ENCODE results near the gene CELF4. TPM values are rescaled to one million over a fixed set of nuclear protein-coding genes. Genes with fewer than 3 reads are reported as not detected.

CELF4 gene
- total RNA-seq, 3 donors from 2014 or later (not counting 1 experiment from before 2014, with no cell fraction given) = not detected

DNA sequence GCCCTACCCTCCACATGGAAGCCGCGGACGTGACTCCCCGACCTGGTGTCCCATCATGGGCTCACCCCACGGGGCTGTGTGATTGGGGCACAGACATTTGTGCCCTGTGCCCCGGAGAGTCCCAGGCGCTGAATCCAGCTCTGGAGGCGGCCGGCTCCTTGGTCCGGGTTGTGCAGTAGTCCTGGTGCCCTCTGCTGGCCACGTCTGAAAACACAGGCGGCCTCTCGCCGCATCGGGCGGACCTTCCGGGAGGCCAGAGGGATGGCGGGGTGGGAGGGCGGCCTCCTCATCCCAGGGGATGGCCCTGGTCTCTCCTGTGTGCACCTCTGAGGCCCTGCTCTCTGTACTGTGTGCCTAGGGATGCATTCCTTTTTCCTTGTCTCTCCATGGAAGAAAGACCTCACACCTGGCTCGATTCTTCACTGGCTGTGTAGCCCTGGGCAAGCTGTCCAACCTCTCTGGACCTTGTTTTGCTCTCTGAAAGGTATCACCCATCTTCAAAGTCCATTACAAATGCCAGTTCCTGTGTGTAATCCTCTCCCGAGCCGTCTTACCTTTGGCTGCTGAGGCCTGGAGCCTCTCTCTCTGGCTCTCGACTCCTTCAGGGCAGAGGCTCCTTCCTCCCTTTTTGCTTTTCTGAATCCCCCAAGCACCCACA lies 27.6 kb downstream of the CELF4 start:
- intact Hi-C loops (cut with micrococcal nuclease) = no loop called here
- 19% methylated on average over 23 of the region's 23 CpGs for WGBS (ENCODE audit: insufficient coverage)

DNA sequence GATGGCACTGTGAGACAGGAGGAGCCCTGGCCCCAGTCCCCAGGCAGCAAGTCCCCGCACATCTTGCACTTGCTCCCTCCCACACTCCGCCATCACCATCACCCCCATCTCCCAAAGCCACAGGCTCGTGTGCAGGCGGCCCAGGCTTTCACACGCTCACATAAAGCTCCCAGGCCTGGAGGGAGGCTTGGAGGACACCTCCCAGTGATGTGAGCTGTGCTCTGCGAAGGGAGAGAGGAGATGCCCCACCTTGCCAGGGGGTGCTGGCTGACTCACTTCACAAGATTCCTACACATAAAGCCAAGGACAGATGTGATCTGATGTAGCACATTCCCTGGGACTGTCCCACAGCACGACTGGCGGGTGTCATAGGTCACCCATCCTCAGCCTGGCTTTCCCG lies 28.9 kb downstream of the CELF4 start:
- Histone ChIP-seq H3K36me3 (ENCODE audit: control insufficient read depth, insufficient read depth, low read length) (no peaks in the 10 kb centered on the region), H3K27ac (ENCODE audit: low read length) (no peak overlapping the region), H3K4me3 (ENCODE audit: low read length) (no peak overlapping the region), H3K9me3 (ENCODE audit: control insufficient read depth, insufficient read depth, low read length) (no peaks in the 10 kb centered on the region), H3K4me1 (ENCODE audit: control insufficient read depth, insufficient read depth, low read length) (no peaks in the 10 kb centered on the region), H3K27me3 (ENCODE audit: control insufficient read depth, insufficient read depth, low read length) (peaks cover 3% of the 10 kb centered on the region)
- H3K27me3 Mint-ChIP-seq (ENCODE audit: low read depth in 2 of 2) = peaks cover 8 to 9% of the 10 kb centered on the region in 2 donors
- no peak overlapping the region for H3K4me3 Mint-ChIP-seq
- 83% methylated on average over 9 of the region's 9 CpGs for WGBS (ENCODE audit: insufficient coverage)
- TF ChIP-seq, protein P1, sequence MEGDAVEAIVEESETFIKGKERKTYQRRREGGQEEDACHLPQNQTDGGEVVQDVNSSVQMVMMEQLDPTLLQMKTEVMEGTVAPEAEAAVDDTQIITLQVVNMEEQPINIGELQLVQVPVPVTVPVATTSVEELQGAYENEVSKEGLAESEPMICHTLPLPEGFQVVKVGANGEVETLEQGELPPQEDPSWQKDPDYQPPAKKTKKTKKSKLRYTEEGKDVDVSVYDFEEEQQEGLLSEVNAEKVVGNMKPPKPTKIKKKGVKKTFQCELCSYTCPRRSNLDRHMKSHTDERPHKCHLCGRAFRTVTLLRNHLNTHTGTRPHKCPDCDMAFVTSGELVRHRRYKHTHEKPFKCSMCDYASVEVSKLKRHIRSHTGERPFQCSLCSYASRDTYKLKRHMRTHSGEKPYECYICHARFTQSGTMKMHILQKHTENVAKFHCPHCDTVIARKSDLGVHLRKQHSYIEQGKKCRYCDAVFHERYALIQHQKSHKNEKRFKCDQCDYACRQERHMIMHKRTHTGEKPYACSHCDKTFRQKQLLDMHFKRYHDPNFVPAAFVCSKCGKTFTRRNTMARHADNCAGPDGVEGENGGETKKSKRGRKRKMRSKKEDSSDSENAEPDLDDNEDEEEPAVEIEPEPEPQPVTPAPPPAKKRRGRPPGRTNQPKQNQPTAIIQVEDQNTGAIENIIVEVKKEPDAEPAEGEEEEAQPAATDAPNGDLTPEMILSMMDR (IDR thresholded peaks at IDR 0.05) = no peak
- H3K36me3 Mint-ChIP-seq = no peaks in the 10 kb centered on the region
- H3K9me3 Mint-ChIP-seq = no peaks in the 10 kb centered on the region
- intact Hi-C loops (cut with micrococcal nuclease) = no loop called here
- H3K4me1 Mint-ChIP-seq = peaks cover 5 to 6% of the 10 kb centered on the region in 2 donors
- ATAC-seq (no peak), DNase-seq (no peak)
- no peak overlapping the region for H3K27ac Mint-ChIP-seq

More for the DNA sequence above, 27.6 kb downstream of the CELF4 start:
- no peak overlapping the region for H3K27ac ChIP-seq (ENCODE audit: low read length)
- no peaks in the 10 kb centered on the region for H3K36me3 ChIP-seq (ENCODE audit: control insufficient read depth, insufficient read depth, low read length)
- H3K27me3 ChIP-seq (ENCODE audit: control insufficient read depth, insufficient read depth, low read length) = peaks cover 3% of the 10 kb centered on the region
- H3K36me3 Mint-ChIP-seq = no peaks in the 10 kb centered on the region
- no peaks in the 10 kb centered on the region for H3K4me1 ChIP-seq (ENCODE audit: control insufficient read depth, insufficient read depth, low read length)
- no peak overlapping the region for H3K4me3 Mint-ChIP-seq
- no peak overlapping the region for H3K4me3 ChIP-seq (ENCODE audit: low read length)
- ATAC-seq (peak in 1 of 3 donors; percentile 58), DNase-seq (peak in 1 of 2 donors; percentile 27)
- TF ChIP-seq, protein P1 (IDR thresholded peaks at IDR 0.05) = peak; percentile 33
- peaks cover 8 to 9% of the 10 kb centered on the region in 2 donors for H3K27me3 Mint-ChIP-seq (ENCODE audit: low read depth in 2 of 2)
- H3K9me3 ChIP-seq (ENCODE audit: control insufficient read depth, insufficient read depth, low read length) = no peaks in the 10 kb centered on the region
- peaks cover 5 to 6% of the 10 kb centered on the region in 2 donors for H3K4me1 Mint-ChIP-seq
- no peak overlapping the region for H3K27ac Mint-ChIP-seq
- H3K9me3 Mint-ChIP-seq = no peaks in the 10 kb centered on the region

DNA sequence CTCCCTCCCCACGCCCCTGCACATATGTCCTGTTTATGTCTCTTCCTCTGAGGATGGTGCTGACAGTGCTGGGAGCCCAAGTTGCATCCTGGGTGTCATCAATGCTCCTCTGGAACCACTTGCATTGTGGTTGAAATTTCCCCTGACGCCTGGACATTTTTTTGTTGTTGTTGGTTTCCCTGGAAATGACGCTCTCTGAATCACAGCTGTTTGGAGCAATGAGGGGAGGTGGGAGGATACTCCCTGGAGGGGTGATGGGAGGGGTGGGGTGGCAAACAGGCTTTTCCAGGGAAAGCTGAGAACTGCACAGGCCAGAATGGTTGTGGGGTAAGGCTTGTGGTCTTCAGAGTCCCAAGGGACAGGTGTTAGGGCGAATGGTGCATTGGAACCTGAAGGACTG lies 29.6 kb downstream of the CELF4 start:
- no peak overlapping the region for H3K27ac ChIP-seq (ENCODE audit: low read length)
- Mint-ChIP-seq H3K27me3 (ENCODE audit: low read depth in 2 of 2) (peaks cover 6 to 9% of the 10 kb centered on the region in 2 donors), H3K27ac (no peak overlapping the region), H3K4me3 (no peak overlapping the region), H3K9me3 (no peaks in the 10 kb centered on the region), H3K4me1 (peaks cover 5 to 6% of the 10 kb centered on the region in 2 donors), H3K36me3 (no peaks in the 10 kb centered on the region)
- no peaks in the 10 kb centered on the region for H3K4me1 ChIP-seq (ENCODE audit: control insufficient read depth, insufficient read depth, low read length)
- 80% methylated on average over 4 of the region's 4 CpGs for WGBS (ENCODE audit: insufficient coverage)
- TF ChIP-seq, protein P1 (IDR thresholded peaks at IDR 0.05) = no peak
- H3K27me3 ChIP-seq (ENCODE audit: control insufficient read depth, insufficient read depth, low read length) = peaks cover 3% of the 10 kb centered on the region
- H3K36me3 ChIP-seq (ENCODE audit: control insufficient read depth, insufficient read depth, low read length) = no peaks in the 10 kb centered on the region
- no peak overlapping the region for H3K4me3 ChIP-seq (ENCODE audit: low read length)
- intact Hi-C loops (cut with micrococcal nuclease) = no loop called here
- no peak for DNase-seq
- ATAC-seq = no peak
- no peaks in the 10 kb centered on the region for H3K9me3 ChIP-seq (ENCODE audit: control insufficient read depth, insufficient read depth, low read length)

DNA sequence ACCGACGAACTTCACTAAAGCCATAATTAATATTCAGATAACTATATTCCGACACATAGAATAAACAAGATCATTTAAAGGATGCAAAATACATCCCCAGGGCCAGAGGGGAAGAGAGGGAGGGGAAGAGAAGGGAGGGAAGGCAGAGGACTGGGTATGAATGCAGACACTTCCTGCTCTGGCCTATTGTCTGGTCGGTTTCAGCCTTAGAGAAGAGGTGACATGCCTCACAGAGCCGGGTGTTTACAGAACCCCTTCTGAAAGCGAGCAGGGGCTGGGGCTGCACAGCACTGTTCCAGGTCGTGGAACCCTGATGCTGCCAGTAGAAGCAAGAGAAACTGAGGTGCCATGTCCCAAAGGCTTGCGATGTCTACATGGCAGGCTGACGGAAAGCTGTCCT lies 31.0 kb downstream of the CELF4 start:
- WGBS (ENCODE audit: insufficient coverage) = 68% methylated on average over 6 of the region's 9 CpGs
- no peaks in the 10 kb centered on the region for H3K9me3 Mint-ChIP-seq
- H3K9me3 ChIP-seq (ENCODE audit: control insufficient read depth, insufficient read depth, low read length) = no peaks in the 10 kb centered on the region
- no peak overlapping the region for H3K27ac Mint-ChIP-seq
- ATAC-seq (no peak), DNase-seq (no peak)
- intact Hi-C loops (cut with micrococcal nuclease) = no loop called here
- no peaks in the 10 kb centered on the region for H3K36me3 ChIP-seq (ENCODE audit: control insufficient read depth, insufficient read depth, low read length)
- no peak overlapping the region for H3K4me3 ChIP-seq (ENCODE audit: low read length)
- H3K27ac ChIP-seq (ENCODE audit: low read length) = no peak overlapping the region
- no peaks in the 10 kb centered on the region for H3K4me1 ChIP-seq (ENCODE audit: control insufficient read depth, insufficient read depth, low read length)
- peaks cover 5 to 6% of the 10 kb centered on the region in 2 donors for H3K4me1 Mint-ChIP-seq
- H3K36me3 Mint-ChIP-seq = no peaks in the 10 kb centered on the region
- peaks cover 6 to 9% of the 10 kb centered on the region in 2 donors for H3K27me3 Mint-ChIP-seq (ENCODE audit: low read depth in 2 of 2)
- TF ChIP-seq, protein P1 (IDR thresholded peaks at IDR 0.05) = no peak
- H3K4me3 Mint-ChIP-seq = no peak overlapping the region
- H3K27me3 ChIP-seq (ENCODE audit: control insufficient read depth, insufficient read depth, low read length) = no peaks in the 10 kb centered on the region
